IMR-90 (cell line): ENCODE measurements around the gene SHC2.

Experiments used
- BHLHE40 ChIP-seq: fragments of 150-350 bp; IDR thresholded peaks from 2 replicates; pipeline ENCODE4 v1.6.1; 2016; ENCODE audit warnings: mild to moderate bottlenecking, low read depth, low read length
- CEBPB ChIP-seq: IDR thresholded peaks from 2 replicates; pipeline ENCODE4 v1.6.1; 2012; ENCODE audit warnings: low read depth, low read length, improper control_type of control experiment
- FOS ChIP-seq: fragments of 150-350 bp; IDR thresholded peaks from 2 replicates; pipeline ENCODE4 v1.6.1; 2016; ENCODE audit warnings: low read depth, low read length
- MXI1 ChIP-seq: IDR thresholded peaks from 2 replicates; pipeline ENCODE4 v1.6.1; 2012; ENCODE audit warnings: low read depth, mild to moderate bottlenecking, low read length, moderate library complexity, borderline replicate concordance
- RCOR1 ChIP-seq: IDR thresholded peaks from 2 replicates; pipeline ENCODE4 v1.6.1; 2012; ENCODE audit warnings: mild to moderate bottlenecking, low read length, improper control_type of control experiment; ENCODE audit not compliant: insufficient replicate concordance
- RFX5 ChIP-seq: IDR thresholded peaks from 2 replicates; pipeline ENCODE4 v1.8.0; 2012; ENCODE audit warnings: low read depth, mild to moderate bottlenecking, low read length, moderate library complexity
- SMC3 ChIP-seq: fragments of 150-350 bp; IDR thresholded peaks from 2 replicates; pipeline ENCODE4 v1.6.1; 2016; ENCODE audit warnings: low read depth, mild to moderate bottlenecking, antibody characterized with exemption, low read length, moderate library complexity
- TF ChIP-seq, protein P1 (sequence below): conservative IDR thresholded peaks from 2 replicates; pipeline ENCODE4 v1.5.1; 2012; ENCODE audit warnings: mild to moderate bottlenecking, low read depth, low read length, improper control_type of control experiment
- TF ChIP-seq, protein P2 (sequence below): fragments of 150-350 bp; IDR thresholded peaks from 2 replicates; pipeline ENCODE4 v1.6.1; 2017; ENCODE audit warnings: mild to moderate bottlenecking, antibody characterized with exemption, low read length, low read depth
- TF ChIP-seq, protein P3 (sequence below): fragments of 150-350 bp; IDR thresholded peaks from 2 replicates; pipeline ENCODE4 v1.6.1; 2016; ENCODE audit warnings: low read depth, mild to moderate bottlenecking, low read length, moderate library complexity, borderline replicate concordance

DNA sequence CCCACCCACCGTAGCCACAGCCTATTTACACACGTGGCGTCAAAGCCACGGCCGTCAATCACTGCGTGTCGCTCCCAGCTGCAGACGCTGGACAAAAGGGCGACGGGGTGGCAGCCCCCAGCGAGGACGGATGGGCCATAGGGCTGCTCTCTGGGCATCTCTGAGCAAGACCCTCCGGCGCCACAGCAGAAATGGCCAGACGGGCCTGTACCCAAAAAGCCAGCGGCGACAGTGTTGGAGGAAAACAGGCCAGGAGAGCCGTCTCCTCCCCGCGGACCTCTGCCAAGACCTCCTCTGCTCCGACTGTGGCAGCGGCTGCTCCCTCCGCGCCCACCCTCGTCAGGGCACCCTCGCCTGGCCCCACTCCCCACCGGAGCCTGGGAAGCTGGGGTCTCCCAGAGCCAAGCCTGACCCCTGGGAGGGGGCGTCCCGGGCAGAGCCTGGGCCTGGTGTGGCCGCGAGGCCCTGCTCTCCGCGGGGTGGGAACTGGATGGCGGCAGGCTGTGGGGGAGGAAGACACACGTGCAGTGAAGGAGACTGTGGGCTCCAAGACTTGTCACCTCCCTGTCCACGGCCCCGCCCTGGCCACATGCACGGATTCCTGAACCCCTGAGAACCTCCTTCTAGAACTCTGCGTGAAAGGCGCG is 54.6 kb downstream of the SHC2 start:
- TF ChIP-seq, protein P1, sequence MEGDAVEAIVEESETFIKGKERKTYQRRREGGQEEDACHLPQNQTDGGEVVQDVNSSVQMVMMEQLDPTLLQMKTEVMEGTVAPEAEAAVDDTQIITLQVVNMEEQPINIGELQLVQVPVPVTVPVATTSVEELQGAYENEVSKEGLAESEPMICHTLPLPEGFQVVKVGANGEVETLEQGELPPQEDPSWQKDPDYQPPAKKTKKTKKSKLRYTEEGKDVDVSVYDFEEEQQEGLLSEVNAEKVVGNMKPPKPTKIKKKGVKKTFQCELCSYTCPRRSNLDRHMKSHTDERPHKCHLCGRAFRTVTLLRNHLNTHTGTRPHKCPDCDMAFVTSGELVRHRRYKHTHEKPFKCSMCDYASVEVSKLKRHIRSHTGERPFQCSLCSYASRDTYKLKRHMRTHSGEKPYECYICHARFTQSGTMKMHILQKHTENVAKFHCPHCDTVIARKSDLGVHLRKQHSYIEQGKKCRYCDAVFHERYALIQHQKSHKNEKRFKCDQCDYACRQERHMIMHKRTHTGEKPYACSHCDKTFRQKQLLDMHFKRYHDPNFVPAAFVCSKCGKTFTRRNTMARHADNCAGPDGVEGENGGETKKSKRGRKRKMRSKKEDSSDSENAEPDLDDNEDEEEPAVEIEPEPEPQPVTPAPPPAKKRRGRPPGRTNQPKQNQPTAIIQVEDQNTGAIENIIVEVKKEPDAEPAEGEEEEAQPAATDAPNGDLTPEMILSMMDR: no peak
- TF ChIP-seq, protein P2, sequence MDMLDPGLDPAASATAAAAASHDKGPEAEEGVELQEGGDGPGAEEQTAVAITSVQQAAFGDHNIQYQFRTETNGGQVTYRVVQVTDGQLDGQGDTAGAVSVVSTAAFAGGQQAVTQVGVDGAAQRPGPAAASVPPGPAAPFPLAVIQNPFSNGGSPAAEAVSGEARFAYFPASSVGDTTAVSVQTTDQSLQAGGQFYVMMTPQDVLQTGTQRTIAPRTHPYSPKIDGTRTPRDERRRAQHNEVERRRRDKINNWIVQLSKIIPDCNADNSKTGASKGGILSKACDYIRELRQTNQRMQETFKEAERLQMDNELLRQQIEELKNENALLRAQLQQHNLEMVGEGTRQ: no peak
- TF ChIP-seq BHLHE40 (no peak), FOS (no peak), SMC3 (no peak), MXI1 (no peak), RCOR1 (no peak), CEBPB (no peak), RFX5 (no peak)
- TF ChIP-seq, protein P3, sequence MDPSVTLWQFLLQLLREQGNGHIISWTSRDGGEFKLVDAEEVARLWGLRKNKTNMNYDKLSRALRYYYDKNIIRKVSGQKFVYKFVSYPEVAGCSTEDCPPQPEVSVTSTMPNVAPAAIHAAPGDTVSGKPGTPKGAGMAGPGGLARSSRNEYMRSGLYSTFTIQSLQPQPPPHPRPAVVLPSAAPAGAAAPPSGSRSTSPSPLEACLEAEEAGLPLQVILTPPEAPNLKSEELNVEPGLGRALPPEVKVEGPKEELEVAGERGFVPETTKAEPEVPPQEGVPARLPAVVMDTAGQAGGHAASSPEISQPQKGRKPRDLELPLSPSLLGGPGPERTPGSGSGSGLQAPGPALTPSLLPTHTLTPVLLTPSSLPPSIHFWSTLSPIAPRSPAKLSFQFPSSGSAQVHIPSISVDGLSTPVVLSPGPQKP: no peak
